22Rv1 (cell line): ENCODE data around the gene RPLP2.

ENCODE experiments used
- H3K27ac ChIP-seq: fragments of 450-650 bp; 2 replicates; pipeline ENCODE4 v1.5.1; 2017
- ZFX ChIP-seq: fragments of 450-650 bp; IDR thresholded peaks from 2 replicates; pipeline ENCODE4 v1.6.1; 2017; ENCODE audit warnings: antibody characterized with exemption, borderline replicate concordance
- TF ChIP-seq, protein P1 (sequence below): fragments of 450-650 bp; IDR thresholded peaks from 2 replicates; pipeline ENCODE4 v1.5.1; 2017; ENCODE audit warnings: mild to moderate bottlenecking

RPLP2 gene

DNA sequence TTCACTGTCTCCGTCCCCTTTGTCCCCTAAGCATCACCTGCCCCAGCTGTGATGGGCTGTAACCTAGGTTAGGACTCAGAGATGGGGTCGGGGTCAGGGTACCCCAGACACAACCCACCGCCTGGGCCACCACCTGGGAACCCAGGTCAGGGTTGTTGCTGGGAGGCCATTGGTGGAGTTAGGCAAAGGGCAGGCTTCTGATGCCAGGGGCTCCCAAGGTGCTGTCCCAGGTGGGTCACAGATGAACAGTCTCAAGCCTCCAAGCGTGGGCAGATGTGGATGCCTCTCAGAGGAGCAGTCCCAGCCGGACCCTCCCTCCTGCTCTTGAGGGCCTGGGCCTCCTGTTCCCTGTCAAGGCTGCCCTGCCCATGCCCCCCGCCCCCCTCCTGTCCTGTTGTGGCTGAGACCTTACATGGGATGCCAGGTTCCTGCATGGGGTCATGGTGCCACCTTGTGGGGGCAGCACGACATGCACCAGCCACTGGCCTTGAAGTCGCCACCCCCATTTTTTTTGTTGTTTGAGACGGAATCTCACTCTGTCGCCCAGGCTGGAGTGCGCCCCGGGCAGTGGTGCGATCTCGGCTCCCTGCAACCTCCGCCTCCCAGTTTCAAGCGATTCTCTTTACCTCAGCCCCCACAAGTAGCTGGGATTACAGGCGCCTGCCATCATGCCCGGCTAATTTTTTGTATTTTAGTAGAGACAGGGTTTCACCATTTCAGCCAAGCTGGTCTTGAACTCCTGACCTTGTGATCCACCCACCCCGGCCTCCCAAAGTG, 44.6 kb upstream of the RPLP2 start:
- H3K27ac ChIP-seq: peak overlapping the region; percentile 60
- TF ChIP-seq, protein P1, sequence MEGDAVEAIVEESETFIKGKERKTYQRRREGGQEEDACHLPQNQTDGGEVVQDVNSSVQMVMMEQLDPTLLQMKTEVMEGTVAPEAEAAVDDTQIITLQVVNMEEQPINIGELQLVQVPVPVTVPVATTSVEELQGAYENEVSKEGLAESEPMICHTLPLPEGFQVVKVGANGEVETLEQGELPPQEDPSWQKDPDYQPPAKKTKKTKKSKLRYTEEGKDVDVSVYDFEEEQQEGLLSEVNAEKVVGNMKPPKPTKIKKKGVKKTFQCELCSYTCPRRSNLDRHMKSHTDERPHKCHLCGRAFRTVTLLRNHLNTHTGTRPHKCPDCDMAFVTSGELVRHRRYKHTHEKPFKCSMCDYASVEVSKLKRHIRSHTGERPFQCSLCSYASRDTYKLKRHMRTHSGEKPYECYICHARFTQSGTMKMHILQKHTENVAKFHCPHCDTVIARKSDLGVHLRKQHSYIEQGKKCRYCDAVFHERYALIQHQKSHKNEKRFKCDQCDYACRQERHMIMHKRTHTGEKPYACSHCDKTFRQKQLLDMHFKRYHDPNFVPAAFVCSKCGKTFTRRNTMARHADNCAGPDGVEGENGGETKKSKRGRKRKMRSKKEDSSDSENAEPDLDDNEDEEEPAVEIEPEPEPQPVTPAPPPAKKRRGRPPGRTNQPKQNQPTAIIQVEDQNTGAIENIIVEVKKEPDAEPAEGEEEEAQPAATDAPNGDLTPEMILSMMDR: peak; percentile 81
- no peak for TF ChIP-seq ZFX

DNA sequence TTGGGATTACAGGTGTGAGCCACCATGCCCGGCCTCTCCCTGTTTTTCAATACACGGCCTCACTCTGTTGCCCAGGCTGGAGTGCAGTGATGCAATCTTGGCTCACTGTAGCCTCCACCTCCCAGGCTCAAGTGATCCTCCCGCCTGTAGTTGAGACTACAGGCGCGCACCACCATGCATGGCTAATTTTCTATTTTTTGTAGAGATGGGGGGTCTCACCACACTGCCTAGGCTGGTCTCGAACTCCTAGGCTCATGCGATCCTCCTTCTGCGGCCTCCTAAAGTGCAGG, 44.0 kb upstream of the RPLP2 start:
- TF ChIP-seq ZFX: no peak
- TF ChIP-seq, protein P1: no peak
- H3K27ac ChIP-seq: peak overlapping the region; percentile 60

DNA sequence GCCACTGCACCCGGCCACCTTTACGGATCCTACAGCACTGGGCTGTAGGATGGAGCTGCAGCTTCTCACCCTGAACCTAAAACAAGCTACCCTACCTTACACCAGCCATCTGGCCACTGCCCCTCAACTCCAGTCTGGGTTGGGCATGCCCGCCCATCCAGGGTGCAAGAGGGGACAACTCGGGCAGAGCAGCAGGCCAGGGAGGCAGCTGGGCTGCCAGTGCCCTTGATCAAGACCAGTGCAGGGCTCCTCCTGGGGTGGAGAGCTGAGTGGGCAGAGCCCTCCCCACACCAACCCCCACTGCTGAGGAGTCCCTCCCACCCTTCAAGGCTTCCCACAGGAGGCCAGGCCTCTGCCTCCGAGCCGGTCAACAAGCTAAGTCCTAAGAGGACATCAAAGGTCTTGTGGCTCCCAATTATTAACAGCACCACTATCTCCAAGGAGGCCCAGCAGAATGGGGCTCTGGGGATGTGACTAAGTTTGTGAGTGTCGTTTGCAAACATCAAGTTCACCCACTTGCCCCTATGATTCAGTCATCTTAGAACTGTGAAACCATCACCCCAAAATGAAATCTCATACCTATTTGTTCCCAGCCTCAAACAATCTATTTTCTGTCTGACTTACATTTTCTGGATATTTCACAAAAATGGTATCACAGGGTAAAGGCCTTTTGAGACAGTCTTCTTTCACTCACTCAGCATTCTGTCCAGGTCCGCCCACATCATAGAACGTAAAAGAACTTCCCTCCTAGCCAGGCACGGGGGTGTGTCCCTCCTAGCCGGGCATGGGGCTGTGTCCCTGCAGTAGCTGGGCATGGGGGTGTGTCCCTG, 43.4 kb upstream of the RPLP2 start:
- TF ChIP-seq ZFX: no peak
- TF ChIP-seq, protein P1: no peak

DNA sequence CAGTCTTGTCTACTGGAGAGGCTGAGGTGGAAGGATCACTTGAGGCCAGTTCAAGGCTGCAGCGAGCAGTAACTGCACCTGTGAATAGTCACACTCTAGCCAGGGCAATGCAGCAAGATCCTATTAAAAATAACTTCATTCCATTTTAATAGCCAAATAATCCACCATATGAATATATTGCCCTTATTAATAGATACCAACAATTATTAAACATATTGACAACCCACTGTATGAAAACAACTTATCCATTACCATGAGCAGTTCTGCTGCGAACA, 42.9 kb upstream of the RPLP2 start:
- TF ChIP-seq, protein P1: no peak
- no peak for TF ChIP-seq ZFX
- peak overlapping the region; percentile 60; the same call in 1 of the 2 replicates for H3K27ac ChIP-seq

More for the DNA sequence above, 43.4 kb upstream of the RPLP2 start:
- H3K27ac ChIP-seq: peak overlapping the region; percentile 60

DNA sequence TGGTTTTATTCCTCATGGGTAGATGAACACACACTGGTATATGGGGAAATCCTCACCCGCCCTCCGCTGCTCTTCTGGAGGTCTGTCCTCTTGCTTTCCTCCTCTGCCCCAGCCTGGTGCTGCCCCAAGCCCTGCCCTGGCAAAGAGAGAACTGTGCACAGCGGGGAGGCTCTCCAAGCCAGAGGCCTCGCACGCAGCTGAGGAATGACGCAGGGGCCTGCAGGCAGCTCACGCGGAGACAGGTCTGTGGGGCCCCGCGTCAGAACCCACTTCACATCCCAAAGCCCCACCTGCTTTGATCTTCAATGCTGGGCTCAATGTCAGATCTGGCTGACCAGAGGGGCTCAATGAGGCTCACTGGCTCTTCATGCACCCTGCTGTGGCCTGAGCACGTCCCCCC, 42.5 kb upstream of the RPLP2 start:
- H3K27ac ChIP-seq: no peak overlapping the region
- TF ChIP-seq, protein P1: no peak
- no peak for TF ChIP-seq ZFX

DNA sequence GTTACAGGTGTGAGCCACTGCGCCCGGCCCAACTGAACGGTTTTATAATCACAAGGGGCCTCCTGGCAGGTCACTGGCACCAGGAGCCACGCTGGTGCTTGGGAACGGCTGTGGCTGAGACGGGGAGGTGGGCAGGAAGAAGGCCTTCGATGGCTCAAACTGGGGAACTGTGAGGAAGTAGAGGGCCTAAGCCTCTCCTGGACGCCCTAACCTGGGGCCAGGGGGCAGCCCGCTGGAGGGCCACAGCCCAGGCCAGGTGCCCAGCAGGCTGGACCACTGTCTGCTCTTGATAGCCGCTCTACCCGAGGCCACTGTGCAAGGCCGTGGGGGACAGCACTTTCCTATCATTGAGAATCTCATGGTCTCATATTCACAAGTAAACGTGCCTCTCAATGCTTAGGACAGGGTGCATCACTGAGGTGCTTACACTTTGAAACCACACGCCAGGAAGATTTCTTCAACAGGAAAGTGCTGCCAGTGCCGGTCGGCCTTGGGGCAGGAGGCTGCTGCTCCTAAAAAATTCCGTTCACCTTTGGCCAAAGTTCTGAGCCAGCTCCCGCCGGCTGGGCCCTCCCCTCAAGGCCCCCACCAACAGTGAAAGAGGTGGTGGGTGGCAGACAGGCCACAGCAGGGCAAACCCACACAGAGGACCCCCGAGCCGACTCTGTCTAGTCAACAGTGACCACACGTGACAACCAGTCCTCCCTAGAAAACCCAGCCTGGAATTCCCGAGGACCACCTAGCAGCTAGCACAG, 39.7 kb upstream of the RPLP2 start:
- H3K27ac ChIP-seq: no peak overlapping the region
- TF ChIP-seq, protein P1: no peak
- TF ChIP-seq ZFX: no peak
